HepG2 (cell line): ENCODE data around the gene TUBGCP4. TPM values are rescaled to one million over a fixed set of nuclear protein-coding genes. Genes with fewer than 3 reads are reported as not detected.

ENCODE experiments used
- AHR ChIP-seq: IDR thresholded peaks from 2 replicates; pipeline ENCODE4 v1.6.1; 2018; ENCODE audit warnings: missing genetic modification reagents, missing compliant biosample characterization
- ELF1 ChIP-seq: sonication (generic); formaldehyde crosslinking; IDR thresholded peaks from 2 replicates; pipeline ENCODE4 v1.4.0; 2020; ENCODE audit warnings: missing genetic modification reagents
- FOSL2 ChIP-seq: sonication (generic); formaldehyde crosslinking; IDR thresholded peaks from 2 replicates; pipeline ENCODE4 v1.4.0; 2020; ENCODE audit warnings: missing genetic modification reagents
- FOXP1 ChIP-seq, 2 experiments: fragments of 450-650 bp in 1 of 2; IDR thresholded peaks; 2 replicates each; pipeline ENCODE4 v1.6.1; 2017 to 2018; ENCODE audit warnings: antibody characterized with exemption in 1 of 2
- GPN1 ChIP-seq: sonication (generic); formaldehyde crosslinking; IDR thresholded peaks from 2 replicates; pipeline ENCODE4 v1.5.1; 2020; ENCODE audit warnings: missing genetic modification reagents, borderline replicate concordance
- MAFK ChIP-seq, 2 experiments: IDR thresholded peaks in 1 of 2; conservative IDR thresholded peaks in 1 of 2; 2 replicates each; pipeline ENCODE4 v1.6.1; 2011; ENCODE audit warnings: improper control_type of control experiment in 2 of 2, low read length in 2 of 2
- NCOA1 ChIP-seq: sonication (generic); formaldehyde crosslinking; IDR thresholded peaks from 2 replicates; pipeline ENCODE4 v1.9.0; 2021; ENCODE audit warnings: missing genetic modification reagents
- NCOA2 ChIP-seq: sonication (generic); formaldehyde crosslinking; IDR thresholded peaks from 2 replicates; pipeline ENCODE4 v1.8.0; 2022; ENCODE audit warnings: inconsistent platforms
- NR2C2 ChIP-seq: sonication (generic); formaldehyde crosslinking; IDR thresholded peaks from 2 replicates; pipeline ENCODE4 v1.4.0; 2020; ENCODE audit warnings: missing genetic modification reagents, mild to moderate bottlenecking, moderate library complexity, borderline replicate concordance
- NR2F1 ChIP-seq, 2 experiments: fragments of 450-650 bp in 1 of 2; formaldehyde crosslinking in 1 of 2; IDR thresholded peaks; 2 replicates each; pipeline versions ENCODE4 v1.5.0 to v1.6.1; 2016 to 2020; ENCODE audit warnings: mild to moderate bottlenecking in 1 of 2, missing compliant biosample characterization in 1 of 2, missing genetic modification reagents in 1 of 2, moderate library complexity in 1 of 2
- RXRB ChIP-seq: IDR thresholded peaks from 2 replicates; pipeline ENCODE4 v1.6.1; 2016; ENCODE audit warnings: borderline replicate concordance, missing genetic modification reagents, missing compliant biosample characterization
- SMC3 ChIP-seq: IDR thresholded peaks from 2 replicates; pipeline ENCODE4 v1.6.1; 2011; ENCODE audit warnings: low read length, improper control_type of control experiment
- TAF1 ChIP-seq: sonication (generic); formaldehyde crosslinking; IDR thresholded peaks from 2 replicates; pipeline ENCODE4 v1.4.0; 2020; ENCODE audit warnings: missing genetic modification reagents
- ZIK1 ChIP-seq: sonication (generic); formaldehyde crosslinking; IDR thresholded peaks from 2 replicates; pipeline ENCODE4 v1.5.0; 2020; ENCODE audit warnings: mild to moderate bottlenecking, low read depth, missing genetic modification reagents, borderline replicate concordance
- ZKSCAN8 ChIP-seq: IDR thresholded peaks from 2 replicates; pipeline ENCODE4 v1.6.1; 2016; ENCODE audit warnings: borderline replicate concordance, missing genetic modification reagents, missing compliant biosample characterization
- ZNF17 ChIP-seq: sonication (generic); formaldehyde crosslinking; IDR thresholded peaks from 2 replicates; pipeline ENCODE4 v1.5.0; 2020; ENCODE audit warnings: mild to moderate bottlenecking, missing genetic modification reagents
- ZNF282 ChIP-seq: fragments of 450-650 bp; IDR thresholded peaks from 2 replicates; pipeline ENCODE4 v1.6.1; 2018; ENCODE audit not compliant: partially characterized antibody
- ZNF367 ChIP-seq: sonication (generic); formaldehyde crosslinking; IDR thresholded peaks from 2 replicates; pipeline ENCODE4 v1.4.0; 2020; ENCODE audit warnings: missing genetic modification reagents, borderline replicate concordance
- ZNF672 ChIP-seq: sonication (generic); formaldehyde crosslinking; IDR thresholded peaks from 2 replicates; pipeline ENCODE4 v1.8.1; 2022; ENCODE audit warnings: missing genetic modification reagents
- polyA plus RNA-seq, 8 experiments: library from polyadenylated mRNA; depleted of rRNA in 3 of 8; stranded (reverse) in 7 of 8; unstranded in 1 of 8; fragments of >200 nt; fragmentation: Illumina TruSeq in 4 of 8; extraction: Trizol in 4 of 8; gene quantifications; 2 replicates each; pipeline versions ENCODE4 v1.2.1 to v1.2.3, GENCODE V29; 2011 to 2016; ENCODE audit warnings: low read depth in 4 of 8, missing spikeins in 1 of 8, mixed read lengths in 1 of 8; ENCODE audit not compliant: insufficient read depth in 1 of 8
- total RNA-seq, 5 experiments: library from RNA; depleted of rRNA; stranded (reverse); fragments of >200 nt; fragmentation: Illumina TruSeq; extraction: Trizol; gene quantifications; 2 replicates each; pipeline ENCODE4 v1.2.3, GENCODE V29; 2016; ENCODE audit warnings: low read depth in 1 of 5
- TF ChIP-seq, protein P1 (sequence below): IDR thresholded peaks from 2 replicates; pipeline ENCODE4 v1.6.1; 2016; ENCODE audit warnings: low read depth, control low read depth
- TF ChIP-seq, protein P2 (sequence below): sonication (generic); formaldehyde crosslinking; IDR thresholded peaks from 2 replicates; pipeline ENCODE4 v1.8.0; 2022; ENCODE audit warnings: mild to moderate bottlenecking, missing genetic modification reagents, moderate library complexity
- TF ChIP-seq, protein P3 (sequence below): sonication (generic); formaldehyde crosslinking; IDR thresholded peaks from 2 replicates; pipeline ENCODE4 v1.5.1; 2020; ENCODE audit warnings: missing genetic modification reagents, mild to moderate bottlenecking, borderline replicate concordance
- TF ChIP-seq, protein P4 (sequence below): IDR thresholded peaks from 2 replicates; pipeline ENCODE4 v1.6.1; 2016; ENCODE audit warnings: missing genetic modification reagents, missing compliant biosample characterization
- TF ChIP-seq, protein P5 (sequence below): sonication (generic); formaldehyde crosslinking; IDR thresholded peaks from 2 replicates; pipeline ENCODE4 v1.9.0; 2021; ENCODE audit warnings: missing genetic modification reagents, mild to moderate bottlenecking, borderline replicate concordance
- TF ChIP-seq, protein P6 (sequence below): sonication (generic); formaldehyde crosslinking; IDR thresholded peaks from 2 replicates; pipeline ENCODE4 v1.5.0; 2020; ENCODE audit warnings: mild to moderate bottlenecking, missing genetic modification reagents, moderate library complexity

The TUBGCP4 gene
- total and polyA plus RNA-seq, 2 of the 13 experiments (the other 11 are each of a cell fraction or from before 2014, with no cell fraction given): 15.0 to 20.5 TPM

DNA sequence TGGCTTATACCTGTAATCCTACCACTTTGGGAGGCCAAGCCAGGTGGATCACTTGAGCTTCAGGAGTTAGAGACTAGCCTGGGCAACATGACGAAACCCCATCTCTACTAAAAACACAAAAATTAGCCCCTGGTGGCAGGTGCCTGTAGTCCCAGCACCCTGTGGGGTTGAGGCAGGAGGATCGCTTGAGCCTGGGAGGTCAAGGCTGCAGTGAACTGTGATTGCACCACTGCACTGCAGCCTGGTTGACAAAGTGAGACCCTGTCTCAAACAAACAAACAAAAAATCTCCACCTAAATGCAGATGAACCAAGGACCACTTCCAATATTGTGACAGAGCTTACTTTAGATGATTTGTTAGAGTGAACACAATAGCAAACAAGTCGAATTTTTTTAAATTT is 68.4 kb downstream of the TUBGCP4 start (continued):
- TF ChIP-seq, protein P1, sequence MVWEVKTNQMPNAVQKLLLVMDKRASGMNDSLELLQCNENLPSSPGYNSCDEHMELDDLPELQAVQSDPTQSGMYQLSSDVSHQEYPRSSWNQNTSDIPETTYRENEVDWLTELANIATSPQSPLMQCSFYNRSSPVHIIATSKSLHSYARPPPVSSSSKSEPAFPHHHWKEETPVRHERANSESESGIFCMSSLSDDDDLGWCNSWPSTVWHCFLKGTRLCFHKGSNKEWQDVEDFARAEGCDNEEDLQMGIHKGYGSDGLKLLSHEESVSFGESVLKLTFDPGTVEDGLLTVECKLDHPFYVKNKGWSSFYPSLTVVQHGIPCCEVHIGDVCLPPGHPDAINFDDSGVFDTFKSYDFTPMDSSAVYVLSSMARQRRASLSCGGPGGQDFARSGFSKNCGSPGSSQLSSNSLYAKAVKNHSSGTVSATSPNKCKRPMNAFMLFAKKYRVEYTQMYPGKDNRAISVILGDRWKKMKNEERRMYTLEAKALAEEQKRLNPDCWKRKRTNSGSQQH (CRISPR knock-in tag): no peak
- no peak for TF ChIP-seq ELF1 (CRISPR knock-in tag)
- TF ChIP-seq ZKSCAN8: no peak
- no peak for TF ChIP-seq ZIK1 (CRISPR knock-in tag)
- TF ChIP-seq, protein P2, sequence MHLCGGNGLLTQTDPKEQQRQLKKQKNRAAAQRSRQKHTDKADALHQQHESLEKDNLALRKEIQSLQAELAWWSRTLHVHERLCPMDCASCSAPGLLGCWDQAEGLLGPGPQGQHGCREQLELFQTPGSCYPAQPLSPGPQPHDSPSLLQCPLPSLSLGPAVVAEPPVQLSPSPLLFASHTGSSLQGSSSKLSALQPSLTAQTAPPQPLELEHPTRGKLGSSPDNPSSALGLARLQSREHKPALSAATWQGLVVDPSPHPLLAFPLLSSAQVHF (CRISPR knock-in tag): no peak
- TF ChIP-seq, protein P3, sequence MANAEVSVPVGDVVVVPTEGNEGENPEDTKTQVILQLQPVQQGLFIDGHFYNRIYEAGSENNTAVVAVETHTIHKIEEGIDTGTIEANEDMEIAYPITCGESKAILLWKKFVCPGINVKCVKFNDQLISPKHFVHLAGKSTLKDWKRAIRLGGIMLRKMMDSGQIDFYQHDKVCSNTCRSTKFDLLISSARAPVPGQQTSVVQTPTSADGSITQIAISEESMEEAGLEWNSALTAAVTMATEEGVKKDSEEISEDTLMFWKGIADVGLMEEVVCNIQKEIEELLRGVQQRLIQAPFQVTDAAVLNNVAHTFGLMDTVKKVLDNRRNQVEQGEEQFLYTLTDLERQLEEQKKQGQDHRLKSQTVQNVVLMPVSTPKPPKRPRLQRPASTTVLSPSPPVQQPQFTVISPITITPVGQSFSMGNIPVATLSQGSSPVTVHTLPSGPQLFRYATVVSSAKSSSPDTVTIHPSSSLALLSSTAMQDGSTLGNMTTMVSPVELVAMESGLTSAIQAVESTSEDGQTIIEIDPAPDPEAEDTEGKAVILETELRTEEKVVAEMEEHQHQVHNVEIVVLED: no peak
- no peak for TF ChIP-seq GPN1 (CRISPR knock-in tag)
- 0 out of 2 replicates have a peak, but pooled peaks have one; percentile 27 for TF ChIP-seq FOSL2
- no peak for TF ChIP-seq MAFK (conservative IDR thresholded peaks at IDR 0.05 in 1 of 2, IDR thresholded peaks at IDR 0.05 in 1 of 2; ENCODE audit: low read length in 2 of 2)
- no peak for TF ChIP-seq FOXP1 (IDR thresholded peaks at IDR 0.05)
- peak; percentile 62; the same call in 1 of the 2 replicates for TF ChIP-seq FOXP1 (CRISPR knock-in tag; IDR thresholded peaks at IDR 0.05)
- no peak for TF ChIP-seq NCOA2 (CRISPR knock-in tag)
- TF ChIP-seq AHR: no peak
- peak; percentile 54 to 67; a peak in 3 of 4 replicates for TF ChIP-seq NR2F1 (CRISPR knock-in tag; IDR thresholded peaks at IDR 0.05)
- no peak for TF ChIP-seq ZNF672 (CRISPR knock-in tag)
- no peak for TF ChIP-seq TAF1 (CRISPR knock-in tag)
- peak; percentile 72 for TF ChIP-seq NR2C2 (CRISPR knock-in tag)
- TF ChIP-seq ZNF17 (CRISPR knock-in tag): no peak
- TF ChIP-seq RXRB (CRISPR knock-in tag): peak; percentile 18; the same call in 1 of the 2 replicates
- TF ChIP-seq ZNF282: no peak
- TF ChIP-seq, protein P4, sequence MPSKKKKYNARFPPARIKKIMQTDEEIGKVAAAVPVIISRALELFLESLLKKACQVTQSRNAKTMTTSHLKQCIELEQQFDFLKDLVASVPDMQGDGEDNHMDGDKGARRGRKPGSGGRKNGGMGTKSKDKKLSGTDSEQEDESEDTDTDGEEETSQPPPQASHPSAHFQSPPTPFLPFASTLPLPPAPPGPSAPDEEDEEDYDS (CRISPR knock-in tag): no peak
- TF ChIP-seq NCOA1 (CRISPR knock-in tag): no peak
- no peak for TF ChIP-seq SMC3
- TF ChIP-seq, protein P5, sequence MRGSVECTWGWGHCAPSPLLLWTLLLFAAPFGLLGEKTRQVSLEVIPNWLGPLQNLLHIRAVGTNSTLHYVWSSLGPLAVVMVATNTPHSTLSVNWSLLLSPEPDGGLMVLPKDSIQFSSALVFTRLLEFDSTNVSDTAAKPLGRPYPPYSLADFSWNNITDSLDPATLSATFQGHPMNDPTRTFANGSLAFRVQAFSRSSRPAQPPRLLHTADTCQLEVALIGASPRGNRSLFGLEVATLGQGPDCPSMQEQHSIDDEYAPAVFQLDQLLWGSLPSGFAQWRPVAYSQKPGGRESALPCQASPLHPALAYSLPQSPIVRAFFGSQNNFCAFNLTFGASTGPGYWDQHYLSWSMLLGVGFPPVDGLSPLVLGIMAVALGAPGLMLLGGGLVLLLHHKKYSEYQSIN: no peak
- TF ChIP-seq, protein P6, sequence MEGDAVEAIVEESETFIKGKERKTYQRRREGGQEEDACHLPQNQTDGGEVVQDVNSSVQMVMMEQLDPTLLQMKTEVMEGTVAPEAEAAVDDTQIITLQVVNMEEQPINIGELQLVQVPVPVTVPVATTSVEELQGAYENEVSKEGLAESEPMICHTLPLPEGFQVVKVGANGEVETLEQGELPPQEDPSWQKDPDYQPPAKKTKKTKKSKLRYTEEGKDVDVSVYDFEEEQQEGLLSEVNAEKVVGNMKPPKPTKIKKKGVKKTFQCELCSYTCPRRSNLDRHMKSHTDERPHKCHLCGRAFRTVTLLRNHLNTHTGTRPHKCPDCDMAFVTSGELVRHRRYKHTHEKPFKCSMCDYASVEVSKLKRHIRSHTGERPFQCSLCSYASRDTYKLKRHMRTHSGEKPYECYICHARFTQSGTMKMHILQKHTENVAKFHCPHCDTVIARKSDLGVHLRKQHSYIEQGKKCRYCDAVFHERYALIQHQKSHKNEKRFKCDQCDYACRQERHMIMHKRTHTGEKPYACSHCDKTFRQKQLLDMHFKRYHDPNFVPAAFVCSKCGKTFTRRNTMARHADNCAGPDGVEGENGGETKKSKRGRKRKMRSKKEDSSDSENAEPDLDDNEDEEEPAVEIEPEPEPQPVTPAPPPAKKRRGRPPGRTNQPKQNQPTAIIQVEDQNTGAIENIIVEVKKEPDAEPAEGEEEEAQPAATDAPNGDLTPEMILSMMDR (CRISPR knock-in tag): peak; percentile 19
- TF ChIP-seq ZNF367: no peak
